OCI-LY7 (cell line): ENCODE measurements around the gene DHRSX.

Source experiments
- EZH2phosphoT487 ChIP-seq: fragments of 200-600 bp; sonication (generic); IDR thresholded peaks from 2 replicates; pipeline ENCODE4 v1.6.1; 2018; ENCODE audit warnings: low read depth, borderline replicate concordance, mild to moderate bottlenecking, mixed run types, antibody characterized with exemption, low read length, moderate library complexity, mixed read lengths
- TF ChIP-seq, protein P1 (sequence below): fragments of 200-600 bp; sonication (generic); conservative IDR thresholded peaks from 2 replicates; pipeline ENCODE4 v1.5.1; 2014; ENCODE audit warnings: mild to moderate bottlenecking, antibody characterized with exemption, low read length, moderate library complexity, mixed read lengths

DNA sequence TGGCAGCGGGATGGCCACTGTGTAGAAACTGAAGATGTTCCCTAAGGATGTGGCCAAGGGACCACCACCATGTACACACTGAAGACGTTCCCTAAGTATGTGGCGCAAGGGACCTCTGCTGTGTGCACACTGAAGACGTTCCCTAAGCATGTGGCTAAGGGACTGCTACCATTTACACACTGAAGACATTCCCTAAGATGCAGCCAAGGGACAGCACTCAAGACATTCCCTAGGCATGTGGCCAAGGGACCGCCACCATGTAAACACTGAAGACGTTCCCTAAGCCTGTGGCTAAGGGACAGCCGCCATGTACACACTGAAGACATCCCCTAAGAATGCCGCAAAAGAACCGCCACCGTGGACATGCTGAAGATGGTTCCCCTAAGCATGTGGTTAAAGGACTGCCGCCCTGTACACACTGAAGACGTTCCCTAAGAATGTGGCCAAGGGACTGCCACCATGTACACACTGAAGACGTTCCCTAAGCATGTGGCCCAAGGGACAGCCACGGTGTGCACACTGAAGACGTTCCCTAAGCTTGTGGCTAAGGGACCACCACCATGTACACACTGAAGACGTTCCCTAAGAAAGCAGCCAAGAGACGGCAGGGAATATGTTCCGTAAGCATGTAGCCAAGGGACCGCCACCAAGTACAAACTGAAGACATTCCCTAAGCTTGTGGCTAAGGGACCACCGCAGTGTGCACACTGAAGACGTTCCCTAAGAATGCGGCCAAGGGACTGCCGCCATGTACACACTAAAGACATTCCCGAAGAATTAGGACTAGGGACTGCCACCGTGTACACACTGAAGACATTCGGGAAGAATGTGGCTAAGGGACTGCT, 43.3 kb downstream of the DHRSX start:
- TF ChIP-seq, protein P1, sequence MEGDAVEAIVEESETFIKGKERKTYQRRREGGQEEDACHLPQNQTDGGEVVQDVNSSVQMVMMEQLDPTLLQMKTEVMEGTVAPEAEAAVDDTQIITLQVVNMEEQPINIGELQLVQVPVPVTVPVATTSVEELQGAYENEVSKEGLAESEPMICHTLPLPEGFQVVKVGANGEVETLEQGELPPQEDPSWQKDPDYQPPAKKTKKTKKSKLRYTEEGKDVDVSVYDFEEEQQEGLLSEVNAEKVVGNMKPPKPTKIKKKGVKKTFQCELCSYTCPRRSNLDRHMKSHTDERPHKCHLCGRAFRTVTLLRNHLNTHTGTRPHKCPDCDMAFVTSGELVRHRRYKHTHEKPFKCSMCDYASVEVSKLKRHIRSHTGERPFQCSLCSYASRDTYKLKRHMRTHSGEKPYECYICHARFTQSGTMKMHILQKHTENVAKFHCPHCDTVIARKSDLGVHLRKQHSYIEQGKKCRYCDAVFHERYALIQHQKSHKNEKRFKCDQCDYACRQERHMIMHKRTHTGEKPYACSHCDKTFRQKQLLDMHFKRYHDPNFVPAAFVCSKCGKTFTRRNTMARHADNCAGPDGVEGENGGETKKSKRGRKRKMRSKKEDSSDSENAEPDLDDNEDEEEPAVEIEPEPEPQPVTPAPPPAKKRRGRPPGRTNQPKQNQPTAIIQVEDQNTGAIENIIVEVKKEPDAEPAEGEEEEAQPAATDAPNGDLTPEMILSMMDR, result no peak
- no peak for TF ChIP-seq EZH2phosphoT487
